ENCODE data around the gene MPZL3. TPM values are rescaled to one million over a fixed set of nuclear protein-coding genes. Genes with fewer than 3 reads are reported as not detected.

MPZL3 gene
- total and polyA plus RNA-seq, 2 experiments from 2014 or later = 0.92 to 2.9 TPM

DNA sequence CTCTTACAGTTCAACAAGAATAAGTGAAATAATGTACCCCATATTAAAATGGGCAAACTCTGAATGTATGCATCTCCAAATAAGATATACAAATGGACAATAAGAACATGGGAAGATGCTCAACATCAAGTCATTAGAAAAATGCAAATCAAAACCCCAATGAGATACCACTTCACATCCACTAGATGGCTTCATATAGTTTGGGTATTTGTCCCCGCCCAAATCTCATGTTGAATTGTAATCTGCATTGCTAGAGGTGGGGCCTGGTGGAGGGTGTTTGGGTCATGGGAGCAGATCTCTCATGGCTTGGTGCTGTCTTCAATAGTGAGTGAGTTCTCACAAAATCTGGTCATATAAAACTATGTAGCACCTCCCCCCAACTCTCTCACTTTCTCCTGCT lies 6.2 kb upstream of the MPZL3 start:
- H3K36me3 Mint-ChIP-seq (ENCODE audit: low read depth) = peaks cover 9% of the 10 kb centered on the region
- no peak overlapping the region for H3K27ac Mint-ChIP-seq
- TF ChIP-seq ZNF331 (CRISPR knock-in tag; IDR thresholded peaks at IDR 0.05; ENCODE audit: low read depth) = no peak
- TF ChIP-seq, protein P1, sequence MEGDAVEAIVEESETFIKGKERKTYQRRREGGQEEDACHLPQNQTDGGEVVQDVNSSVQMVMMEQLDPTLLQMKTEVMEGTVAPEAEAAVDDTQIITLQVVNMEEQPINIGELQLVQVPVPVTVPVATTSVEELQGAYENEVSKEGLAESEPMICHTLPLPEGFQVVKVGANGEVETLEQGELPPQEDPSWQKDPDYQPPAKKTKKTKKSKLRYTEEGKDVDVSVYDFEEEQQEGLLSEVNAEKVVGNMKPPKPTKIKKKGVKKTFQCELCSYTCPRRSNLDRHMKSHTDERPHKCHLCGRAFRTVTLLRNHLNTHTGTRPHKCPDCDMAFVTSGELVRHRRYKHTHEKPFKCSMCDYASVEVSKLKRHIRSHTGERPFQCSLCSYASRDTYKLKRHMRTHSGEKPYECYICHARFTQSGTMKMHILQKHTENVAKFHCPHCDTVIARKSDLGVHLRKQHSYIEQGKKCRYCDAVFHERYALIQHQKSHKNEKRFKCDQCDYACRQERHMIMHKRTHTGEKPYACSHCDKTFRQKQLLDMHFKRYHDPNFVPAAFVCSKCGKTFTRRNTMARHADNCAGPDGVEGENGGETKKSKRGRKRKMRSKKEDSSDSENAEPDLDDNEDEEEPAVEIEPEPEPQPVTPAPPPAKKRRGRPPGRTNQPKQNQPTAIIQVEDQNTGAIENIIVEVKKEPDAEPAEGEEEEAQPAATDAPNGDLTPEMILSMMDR (conservative IDR thresholded peaks at IDR 0.05; ENCODE audit: low read depth in 2 of 2) = peak; percentile 33 to 54
- no peak for TF ChIP-seq POLR2AphosphoS5 (IDR thresholded peaks at IDR 0.05; ENCODE audit: low read depth)
- TF ChIP-seq CREB1 (CRISPR knock-in tag; IDR thresholded peaks at IDR 0.05; ENCODE audit: low read depth) = no peak
- no peak for TF ChIP-seq STAT1 (IDR thresholded peaks at IDR 0.05; ENCODE audit: unreplicated experiment)
- H3K4me3 ChIP-seq = no peak overlapping the region
- H3K36me3 ChIP-seq (ENCODE audit: insufficient read depth) = no peaks in the 10 kb centered on the region
- H3K4me2 ChIP-seq = no peak overlapping the region
- H3K4me3 Mint-ChIP-seq = no peak overlapping the region
- H3F3A ChIP-seq (replicated peaks; ENCODE audit: low read depth) = no peaks in the 10 kb centered on the region
- DNase-seq (ENCODE audit: low spot score) = peak; percentile 49
- no peaks in the 10 kb centered on the region for H4K20me1 ChIP-seq (replicated peaks; ENCODE audit: insufficient read depth)
- no peak overlapping the region for H2AFZ ChIP-seq
- ATAC-seq = peak; percentile 30; the same call in 2 of the 3 replicates
- peaks cover 9% of the 10 kb centered on the region for H3K4me1 Mint-ChIP-seq
- H3K27me3 ChIP-seq (ENCODE audit: insufficient read depth) = peaks cover 10% of the 10 kb centered on the region
- peaks cover 10% of the 10 kb centered on the region for H3K27me3 Mint-ChIP-seq (ENCODE audit: insufficient read depth, low read depth, poor library complexity)
- 0 out of 2 replicates have a peak, but pooled peaks cover 6% of the 10 kb centered on the region for H3K4me1 ChIP-seq (ENCODE audit: insufficient read depth)
- no peaks in the 10 kb centered on the region for H3K9me2 ChIP-seq (ENCODE audit: insufficient read depth)
- no peaks in the 10 kb centered on the region for H3K79me2 ChIP-seq (replicated peaks; ENCODE audit: insufficient read depth)
- no peaks in the 10 kb centered on the region for H3K9me3 Mint-ChIP-seq
- no peak overlapping the region for H3K27ac ChIP-seq (ENCODE audit: low read depth)

DNA sequence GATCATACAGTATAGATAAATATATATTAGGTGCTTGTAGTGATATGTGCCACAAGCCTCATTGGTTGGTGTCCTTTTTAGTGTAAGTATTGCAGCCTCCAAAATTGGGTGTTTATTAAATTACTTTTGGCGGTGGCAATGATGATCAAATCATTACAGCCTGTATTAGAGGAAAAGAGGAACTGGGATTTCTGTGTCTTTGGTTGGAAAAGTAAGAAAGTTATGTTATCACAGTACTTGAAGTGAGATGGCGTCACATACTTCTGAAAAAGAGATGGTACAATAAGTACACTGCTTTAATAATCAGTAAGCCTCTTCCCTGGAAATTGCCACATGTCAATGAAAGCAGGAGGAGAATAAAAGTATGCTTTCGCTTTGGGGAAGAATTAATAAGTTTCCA lies 523 bp upstream of the MPZL3 start:
- H3K27ac Mint-ChIP-seq = peak overlapping the region; percentile 100
- peaks cover 5% of the 10 kb centered on the region; the same call in 2 of the 3 replicates for H3K4me1 Mint-ChIP-seq
- H4K20me1 ChIP-seq (replicated peaks; ENCODE audit: insufficient read depth) = no peaks in the 10 kb centered on the region
- H3K36me3 Mint-ChIP-seq (ENCODE audit: low read depth) = no peaks in the 10 kb centered on the region
- H2AFZ ChIP-seq = peak overlapping the region; percentile 93; the same call in 1 of the 2 replicates
- peak overlapping the region; percentile 79 for H3K4me3 ChIP-seq
- TF ChIP-seq JUNB (IDR thresholded peaks at IDR 0.05; ENCODE audit: unreplicated experiment) (no peak), NANOG (IDR thresholded peaks at IDR 0.05; ENCODE audit: borderline replicate concordance) (no peak), POLR2AphosphoS5 (IDR thresholded peaks at IDR 0.05; ENCODE audit: low read depth) (no peak), EZH2 (IDR thresholded peaks at IDR 0.05; ENCODE audit: low read depth, unreplicated experiment) (no peak), STAT1 (IDR thresholded peaks at IDR 0.05; ENCODE audit: unreplicated experiment) (no peak), ZNF462 (CRISPR knock-in tag; IDR thresholded peaks at IDR 0.05) (no peak), CREB1 (CRISPR knock-in tag; IDR thresholded peaks at IDR 0.05; ENCODE audit: low read depth) (no peak), ZNF331 (CRISPR knock-in tag; IDR thresholded peaks at IDR 0.05; ENCODE audit: low read depth) (no peak)
- H3K79me2 ChIP-seq (replicated peaks; ENCODE audit: insufficient read depth) = no peaks in the 10 kb centered on the region
- no peaks in the 10 kb centered on the region; the same call in 2 of the 3 replicates for H3K9me3 Mint-ChIP-seq
- peaks cover 2% of the 10 kb centered on the region for H3K27me3 Mint-ChIP-seq (ENCODE audit: insufficient read depth, low read depth, poor library complexity)
- peaks cover 4% of the 10 kb centered on the region; the same call in 1 of the 2 replicates for H3K4me1 ChIP-seq (ENCODE audit: insufficient read depth)
- no peaks in the 10 kb centered on the region for H3F3A ChIP-seq (replicated peaks; ENCODE audit: low read depth)
- no peaks in the 10 kb centered on the region for H3K36me3 ChIP-seq (ENCODE audit: insufficient read depth)
- H3K4me2 ChIP-seq = peak overlapping the region; percentile 69
- H3K9me2 ChIP-seq (ENCODE audit: insufficient read depth) = no peaks in the 10 kb centered on the region
- no peak for DNase-seq (ENCODE audit: low spot score)
- peak overlapping the region; percentile 95 for H3K4me3 Mint-ChIP-seq
- no peak for ATAC-seq
- peak overlapping the region; percentile 98 for H3K27ac ChIP-seq (ENCODE audit: low read depth)
- peaks cover 7% of the 10 kb centered on the region; the same call in 1 of the 2 replicates for H3K27me3 ChIP-seq (ENCODE audit: insufficient read depth)

All from GM23338 (cell line).